Upper lobe of right lung (tissue), 1 donor: ENCODE data around the gene TSSK3. TPM values are rescaled to one million over a fixed set of nuclear protein-coding genes. Genes with fewer than 3 reads are reported as not detected.

Experiments
- ATAC-seq: fragments of 200-7000 bp; cut with Tn5 transposase; one replicate; pipeline ENCODE4 v1.9.1; 2020; ENCODE audit warnings: mild to moderate bottlenecking, moderate library complexity
- DNase-seq: peaks from one replicate; pipeline ENCODE4 v3.0.0-alpha.2; 2020
- H3K27ac ChIP-seq: fragments of 200-600 bp; one replicate; pipeline ENCODE4 v1.8.0; 2022
- H3K27me3 ChIP-seq: fragments of 200-600 bp; one replicate; pipeline ENCODE4 v1.8.0; 2022; ENCODE audit warnings: mild to moderate bottlenecking
- H3K36me3 ChIP-seq: fragments of 200-600 bp; one replicate; pipeline ENCODE4 v1.8.0; 2022
- H3K4me1 ChIP-seq: fragments of 200-600 bp; one replicate; pipeline ENCODE4 v1.8.0; 2022
- H3K4me3 ChIP-seq: fragments of 200-600 bp; one replicate; pipeline ENCODE4 v1.8.0; 2022; ENCODE audit warnings: mild to moderate bottlenecking
- H3K9me3 ChIP-seq: fragments of 200-600 bp; one replicate; pipeline ENCODE4 v1.8.0; 2022
- intact Hi-C: fragments of 100-400 bp; cut with DNase I; formaldehyde crosslinking; loops from one replicate; pipeline ENCODE4 v1.11.0; 2022
- total RNA-seq: library from RNA; stranded (reverse); fragmentation: NEBNext Ultra II Directional; extraction: Animal tissue kit (Norgen Biotek cat#: 25700); gene quantifications from one replicate; pipeline ENCODE4 v1.2.1, GENCODE V29; 2021
- TF ChIP-seq, protein P1 (sequence below): fragments of 200-600 bp; IDR thresholded peaks from one replicate; pipeline ENCODE4 v1.8.0; 2022; ENCODE audit warnings: antibody characterized with exemption
- donor health status: DM: no; HTN: yes; CAD: no; lungs with severe emphysema.

The TSSK3 gene
- total RNA-seq, 1 donor from 2014 or later = 2.5 TPM

DNA sequence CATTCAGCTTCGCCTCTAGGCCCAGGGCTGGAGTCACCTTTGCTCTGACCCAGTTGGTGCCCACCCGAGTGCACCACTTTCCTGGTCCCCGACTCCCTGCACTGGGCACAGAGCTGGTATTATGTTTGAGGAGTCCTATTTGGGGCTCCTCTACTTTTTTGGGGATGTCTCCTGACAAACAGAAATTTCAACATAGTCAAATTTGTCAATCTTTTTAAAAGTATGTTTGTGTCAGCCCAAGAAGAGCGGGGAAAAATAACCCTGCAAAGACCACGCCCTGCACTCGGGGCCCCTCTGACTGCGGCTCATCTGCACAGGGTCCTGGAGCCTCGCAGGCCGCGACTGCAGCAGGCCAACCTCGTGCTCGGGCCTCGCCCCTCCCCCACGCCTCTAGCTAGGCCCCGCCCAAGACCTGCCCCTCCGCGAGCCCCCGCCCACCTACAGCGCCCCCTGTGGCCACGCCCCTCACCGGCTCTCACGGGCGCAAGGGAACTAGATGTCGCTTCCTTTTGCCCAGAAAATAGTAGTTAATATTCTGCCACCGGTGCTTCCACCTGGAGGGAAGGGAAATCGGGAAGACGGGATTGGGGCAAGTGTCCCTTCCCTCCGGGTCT, 11.4 kb upstream of the TSSK3 start:
- no peaks in the 10 kb centered on the region for H3K27me3 ChIP-seq
- TF ChIP-seq, protein P1, sequence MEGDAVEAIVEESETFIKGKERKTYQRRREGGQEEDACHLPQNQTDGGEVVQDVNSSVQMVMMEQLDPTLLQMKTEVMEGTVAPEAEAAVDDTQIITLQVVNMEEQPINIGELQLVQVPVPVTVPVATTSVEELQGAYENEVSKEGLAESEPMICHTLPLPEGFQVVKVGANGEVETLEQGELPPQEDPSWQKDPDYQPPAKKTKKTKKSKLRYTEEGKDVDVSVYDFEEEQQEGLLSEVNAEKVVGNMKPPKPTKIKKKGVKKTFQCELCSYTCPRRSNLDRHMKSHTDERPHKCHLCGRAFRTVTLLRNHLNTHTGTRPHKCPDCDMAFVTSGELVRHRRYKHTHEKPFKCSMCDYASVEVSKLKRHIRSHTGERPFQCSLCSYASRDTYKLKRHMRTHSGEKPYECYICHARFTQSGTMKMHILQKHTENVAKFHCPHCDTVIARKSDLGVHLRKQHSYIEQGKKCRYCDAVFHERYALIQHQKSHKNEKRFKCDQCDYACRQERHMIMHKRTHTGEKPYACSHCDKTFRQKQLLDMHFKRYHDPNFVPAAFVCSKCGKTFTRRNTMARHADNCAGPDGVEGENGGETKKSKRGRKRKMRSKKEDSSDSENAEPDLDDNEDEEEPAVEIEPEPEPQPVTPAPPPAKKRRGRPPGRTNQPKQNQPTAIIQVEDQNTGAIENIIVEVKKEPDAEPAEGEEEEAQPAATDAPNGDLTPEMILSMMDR = peak; percentile 55
- intact Hi-C loops = no loop called here
- H3K4me3 ChIP-seq = peak overlapping the region; percentile 65
- DNase-seq (peak; percentile 91), ATAC-seq (peak; percentile 82)
- H3K36me3 ChIP-seq = no peaks in the 10 kb centered on the region
- peaks cover 60% of the 10 kb centered on the region for H3K4me1 ChIP-seq
- peak overlapping the region; percentile 84 for H3K27ac ChIP-seq
- H3K9me3 ChIP-seq = no peaks in the 10 kb centered on the region

DNA sequence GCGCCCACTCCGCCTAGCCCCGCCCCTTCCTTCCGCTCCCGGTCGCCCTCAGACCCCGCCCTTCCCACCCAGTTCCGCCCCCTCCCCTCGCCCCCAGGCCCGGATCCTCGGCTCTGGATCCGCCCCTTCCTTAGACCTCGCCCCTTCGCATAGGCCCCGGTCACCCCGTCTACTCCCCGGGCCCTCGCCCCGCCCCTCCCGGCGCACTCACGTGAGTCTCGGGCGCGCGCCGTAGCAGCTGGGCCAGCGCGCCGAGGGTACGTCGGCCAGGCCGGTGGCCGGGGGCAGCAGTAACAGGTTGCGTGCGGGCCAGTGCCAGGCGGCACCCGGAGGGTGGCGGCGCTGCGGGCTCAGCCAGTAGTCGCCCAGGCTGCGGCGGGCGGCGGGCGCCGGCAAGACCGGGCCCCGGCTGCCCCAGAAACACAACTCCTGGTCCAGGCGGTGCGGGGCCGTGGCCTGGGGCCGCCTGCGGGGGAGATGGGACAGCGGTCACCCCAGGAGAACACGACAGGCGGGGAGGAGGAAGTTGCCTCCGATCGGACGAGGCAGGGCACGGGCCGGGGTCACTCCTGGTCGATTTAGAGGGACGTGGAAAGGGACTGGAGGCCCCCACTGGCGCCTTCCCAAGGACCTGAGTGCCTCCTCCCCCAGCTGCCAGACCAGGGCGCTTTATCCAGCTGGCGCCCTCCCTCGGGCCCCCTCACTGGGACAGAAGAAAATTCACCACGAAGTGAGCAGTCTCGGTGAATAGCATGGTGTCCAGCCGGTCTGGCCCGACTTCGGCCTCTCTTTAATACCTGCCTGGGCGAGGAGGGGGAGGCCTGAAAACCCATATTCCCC, 10.7 kb upstream of the TSSK3 start:
- Histone ChIP-seq H3K27ac (peak overlapping the region; percentile 84), H3K4me3 (peak overlapping the region; percentile 65), H3K27me3 (no peaks in the 10 kb centered on the region), H3K36me3 (no peaks in the 10 kb centered on the region), H3K9me3 (no peaks in the 10 kb centered on the region), H3K4me1 (peaks cover 53% of the 10 kb centered on the region)
- DNase-seq = peak; percentile 97
- ATAC-seq = peak; percentile 95
- intact Hi-C loops = no loop called here
- TF ChIP-seq, protein P1 = no peak

DNA sequence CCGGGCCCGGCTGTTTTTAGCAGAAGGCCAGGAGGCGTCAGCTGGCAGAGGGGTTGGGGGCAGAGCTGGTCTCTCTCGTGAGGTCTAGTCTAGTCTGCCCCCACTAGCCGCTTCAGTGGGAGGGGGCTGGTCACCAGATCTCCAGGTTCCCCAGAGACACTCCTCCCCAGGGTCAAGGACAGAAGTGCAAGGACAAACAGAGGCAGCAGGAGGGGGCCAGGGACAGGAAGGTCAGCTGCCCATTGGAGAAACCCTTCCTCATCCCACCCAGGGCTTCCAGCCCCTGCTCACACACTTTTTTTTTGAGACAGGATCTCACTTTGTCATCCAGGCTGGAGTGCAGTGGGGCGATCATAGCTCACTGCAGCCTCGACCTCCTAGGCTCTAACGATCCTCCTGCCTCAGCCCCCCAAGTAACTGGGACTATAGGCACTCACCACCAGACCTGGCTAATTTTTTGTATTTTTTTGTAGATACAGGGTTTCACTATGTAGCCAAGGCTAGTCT, 10.0 kb upstream of the TSSK3 start:
- peak overlapping the region; percentile 65 for H3K4me3 ChIP-seq
- H3K4me1 ChIP-seq = peaks cover 53% of the 10 kb centered on the region
- intact Hi-C loops = no loop called here
- H3K27ac ChIP-seq = peak overlapping the region; percentile 84
- no peaks in the 10 kb centered on the region for H3K36me3 ChIP-seq
- ATAC-seq = no peak
- TF ChIP-seq, protein P1 = no peak
- DNase-seq = no peak
- no peaks in the 10 kb centered on the region for H3K27me3 ChIP-seq
- H3K9me3 ChIP-seq = no peaks in the 10 kb centered on the region

DNA sequence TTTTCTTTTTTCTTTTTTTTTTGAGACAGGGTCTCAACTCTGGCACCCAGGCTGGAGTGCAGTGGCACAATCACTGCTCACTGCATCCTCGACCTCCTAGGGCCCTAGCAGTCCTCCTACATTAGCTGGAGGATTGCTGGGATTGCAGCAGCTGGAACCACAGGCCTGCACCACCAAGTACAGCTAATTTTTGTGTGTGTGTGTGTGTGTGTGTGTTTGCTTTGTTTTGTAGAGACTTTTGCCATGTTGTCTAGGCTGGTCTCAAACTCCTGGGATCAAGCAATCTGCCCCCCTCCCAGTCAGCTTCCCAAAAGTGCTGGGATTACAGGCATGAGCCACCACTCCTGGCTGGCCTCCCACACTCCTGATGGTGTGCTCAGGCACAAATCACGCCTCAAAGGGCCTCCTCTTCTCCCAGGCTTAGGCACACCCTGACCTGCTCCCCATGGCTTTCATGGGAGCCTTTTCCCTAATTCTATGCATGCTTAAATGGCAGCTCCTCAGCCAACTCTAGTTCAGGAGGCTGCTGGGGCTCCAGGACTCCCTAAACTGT, 9.4 kb upstream of the TSSK3 start:
- no peaks in the 10 kb centered on the region for H3K27me3 ChIP-seq
- H3K36me3 ChIP-seq = no peaks in the 10 kb centered on the region
- DNase-seq = no peak
- intact Hi-C loops = no loop called here
- peak overlapping the region; percentile 84 for H3K27ac ChIP-seq
- ATAC-seq = no peak
- no peak overlapping the region for H3K4me3 ChIP-seq
- no peaks in the 10 kb centered on the region for H3K9me3 ChIP-seq
- H3K4me1 ChIP-seq = peaks cover 53% of the 10 kb centered on the region
- TF ChIP-seq, protein P1 = no peak

DNA sequence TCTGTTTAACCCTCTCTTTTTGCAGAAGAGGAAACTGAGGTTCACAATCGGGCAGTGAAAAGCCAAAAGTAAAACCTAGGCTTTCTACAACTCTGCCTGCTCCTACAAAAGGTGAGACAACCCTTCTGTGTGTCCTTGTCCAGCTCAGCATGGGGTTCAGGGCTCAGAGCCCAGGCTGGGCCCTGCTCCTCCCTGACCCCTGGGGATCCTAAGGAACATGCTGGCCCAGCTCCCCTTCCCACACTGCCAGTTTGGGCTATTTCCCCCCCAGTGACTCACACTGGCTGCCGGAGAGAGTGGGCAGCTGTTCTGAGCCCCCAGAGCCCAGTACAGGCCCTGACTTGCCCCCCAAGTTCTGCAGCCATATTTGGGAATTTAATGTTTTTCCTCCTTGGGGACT, 8.9 kb upstream of the TSSK3 start:
- DNase-seq = no peak
- no peak for ATAC-seq
- H3K36me3 ChIP-seq = no peaks in the 10 kb centered on the region
- H3K4me1 ChIP-seq = peaks cover 52% of the 10 kb centered on the region
- TF ChIP-seq, protein P1 = no peak
- H3K27me3 ChIP-seq = no peaks in the 10 kb centered on the region
- intact Hi-C loops = no loop called here
- no peaks in the 10 kb centered on the region for H3K9me3 ChIP-seq
- H3K27ac ChIP-seq = peak overlapping the region; percentile 84
- no peak overlapping the region for H3K4me3 ChIP-seq
